Heart left ventricle (tissue), 13 donors: ENCODE results near the gene PPIB.

Experiments
- CTCF ChIP-seq, 12 donors: fragments of 200-600 bp; sonication (generic) in 4 of 12; IDR thresholded peaks; one replicate each; pipeline versions ENCODE4 v1.5.0 to v1.8.0; 2018 to 2022; ENCODE audit warnings: antibody characterized with exemption in 12 of 12, mild to moderate bottlenecking in 5 of 12
- POLR2A ChIP-seq, 2 donors: fragments of 450-650 bp; IDR thresholded peaks; one replicate each; pipeline ENCODE4 v1.6.1; 2017; ENCODE audit warnings: antibody characterized with exemption in 2 of 2, mild to moderate bottlenecking in 2 of 2, moderate library complexity in 2 of 2
- donor health status: ischemic (EF 13 %, LVEDD 7.1; RV severe dilation, severe dysfunction).
- donor health status: DM: no; HTN: yes; CAD: no.
- donor health status: DM: no; HTN: no; CAD: no.
- donor health status: ischemic (EF 25% LVEDD 6.9; RV normal size, moderate dysfunction).
- donor health status: ischemic (EF 25% LVEDD 5.7; RV mildly dilated, moderate dysfunction).
- donor health status: ischemic (EF 35%, LVEDD 5.7; RV mildly dilated, moderate dysfunction).
- donor health status: nonischemic (EF 11% LVEDD 7.7; RV severe dilation, severe dysfunction).
- donor health status: DM: yes; HTN: yes; CAD: no.
- donor health status: PGD.
- donor health status: ischemic (EF 29% LVEDD 5.4; RV normal size, mild dysfunction).
- donor health status: nonischemic (EF 23%, LVEDD 6.1; RV moderate dilation, normal function).

GRCh38 chr15:64151727-64152506 is 10.9 kb downstream of the PPIB start, which contains the start of gene SNX22:
- TF ChIP-seq CTCF (IDR thresholded peaks at IDR 0.05) (no peak), POLR2A (IDR thresholded peaks at IDR 0.05) (no peak)
